ENCODE results near the gene AGAP3.
A peak's percentile ranks its signal among the peaks of the same experiment; 100 is the strongest.

The AGAP3 gene

DNA sequence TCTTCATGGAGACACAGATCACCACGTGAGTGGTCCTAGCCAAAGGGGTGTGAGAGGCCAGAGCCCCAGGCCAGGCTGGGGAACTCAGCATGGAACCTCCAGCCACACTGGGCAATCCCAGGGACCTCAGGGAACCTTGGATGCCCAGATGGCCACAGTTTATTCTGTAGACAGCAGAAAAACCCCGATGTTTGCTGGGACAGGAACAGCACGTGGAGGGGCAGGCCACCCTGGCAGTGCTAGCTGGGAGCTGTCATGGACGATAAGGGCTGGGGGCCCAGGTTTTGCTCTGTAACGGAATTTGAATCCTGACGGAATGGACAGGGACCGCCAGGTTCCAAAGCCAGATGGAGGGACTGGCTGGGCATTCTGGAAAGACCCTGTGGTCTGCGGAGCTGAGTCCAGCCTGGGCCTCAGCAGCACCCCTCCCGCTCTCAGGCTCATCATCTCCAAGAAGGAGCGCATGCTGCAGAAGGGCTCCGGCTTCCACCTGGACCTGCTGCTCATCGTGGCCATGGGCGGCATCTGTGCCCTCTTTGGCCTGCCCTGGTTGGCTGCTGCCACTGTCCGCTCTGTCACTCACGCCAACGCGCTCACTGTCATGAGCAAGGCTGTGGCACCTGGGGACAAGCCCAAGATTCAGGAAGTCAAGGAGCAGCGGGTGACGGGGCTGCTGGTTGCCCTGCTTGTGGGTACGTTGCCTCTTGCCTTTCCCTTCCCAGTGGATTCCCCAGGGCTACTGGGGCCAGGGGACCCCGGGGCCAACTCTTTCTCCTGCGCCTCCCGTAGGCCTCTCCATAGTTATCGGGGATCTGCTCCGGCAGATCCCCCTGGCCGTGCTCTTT lies 11.2 kb upstream of the AGAP3 start:
- H3K9me3 ChIP-seq (ENCODE audit: severe bottlenecking) = no peaks in the 10 kb centered on the region
- H3K27me3 ChIP-seq (ENCODE audit: insufficient read depth, low read depth, severe bottlenecking) = no peaks in the 10 kb centered on the region
- no peak overlapping the region for H3K4me3 ChIP-seq (ENCODE audit: low read depth, low read length)
- peaks cover 82% of the 10 kb centered on the region for H3K36me3 ChIP-seq
- TF ChIP-seq, protein P1, sequence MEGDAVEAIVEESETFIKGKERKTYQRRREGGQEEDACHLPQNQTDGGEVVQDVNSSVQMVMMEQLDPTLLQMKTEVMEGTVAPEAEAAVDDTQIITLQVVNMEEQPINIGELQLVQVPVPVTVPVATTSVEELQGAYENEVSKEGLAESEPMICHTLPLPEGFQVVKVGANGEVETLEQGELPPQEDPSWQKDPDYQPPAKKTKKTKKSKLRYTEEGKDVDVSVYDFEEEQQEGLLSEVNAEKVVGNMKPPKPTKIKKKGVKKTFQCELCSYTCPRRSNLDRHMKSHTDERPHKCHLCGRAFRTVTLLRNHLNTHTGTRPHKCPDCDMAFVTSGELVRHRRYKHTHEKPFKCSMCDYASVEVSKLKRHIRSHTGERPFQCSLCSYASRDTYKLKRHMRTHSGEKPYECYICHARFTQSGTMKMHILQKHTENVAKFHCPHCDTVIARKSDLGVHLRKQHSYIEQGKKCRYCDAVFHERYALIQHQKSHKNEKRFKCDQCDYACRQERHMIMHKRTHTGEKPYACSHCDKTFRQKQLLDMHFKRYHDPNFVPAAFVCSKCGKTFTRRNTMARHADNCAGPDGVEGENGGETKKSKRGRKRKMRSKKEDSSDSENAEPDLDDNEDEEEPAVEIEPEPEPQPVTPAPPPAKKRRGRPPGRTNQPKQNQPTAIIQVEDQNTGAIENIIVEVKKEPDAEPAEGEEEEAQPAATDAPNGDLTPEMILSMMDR (IDR thresholded peaks at IDR 0.05; ENCODE audit: low read depth, low read length) = no peak
- no peak for DNase-seq
- H3K27ac ChIP-seq = no peak overlapping the region

- no peak overlapping the region for H3K4me3 ChIP-seq (ENCODE audit: low read depth, low read length)
- no peak overlapping the region for H3K27ac ChIP-seq
- no peaks in the 10 kb centered on the region for H3K9me3 ChIP-seq (ENCODE audit: severe bottlenecking)
- peaks cover 82% of the 10 kb centered on the region for H3K36me3 ChIP-seq
- TF ChIP-seq, protein P1 (IDR thresholded peaks at IDR 0.05; ENCODE audit: low read depth, low read length) = no peak
- H3K27me3 ChIP-seq (ENCODE audit: insufficient read depth, low read depth, severe bottlenecking) = no peaks in the 10 kb centered on the region
- no peak for DNase-seq
These were observed 10.7 kb upstream of the AGAP3 start for GRCh38 chr7:151075662-151075971.

- no peaks in the 10 kb centered on the region for H3K27me3 ChIP-seq (ENCODE audit: insufficient read depth, low read depth, severe bottlenecking)
- H3K36me3 ChIP-seq = peaks cover 78% of the 10 kb centered on the region
- DNase-seq = no peak
- TF ChIP-seq, protein P1 (IDR thresholded peaks at IDR 0.05; ENCODE audit: low read depth, low read length) = no peak
- no peaks in the 10 kb centered on the region for H3K9me3 ChIP-seq (ENCODE audit: severe bottlenecking)
- no peak overlapping the region for H3K4me3 ChIP-seq (ENCODE audit: low read depth, low read length)
- H3K27ac ChIP-seq = no peak overlapping the region
These were observed 10.3 kb upstream of the AGAP3 start for GRCh38 chr7:151075978-151076426.

GRCh38 chr7:151076863-151077704 lies 9.2 kb upstream of the AGAP3 start:
- Histone ChIP-seq H3K4me3 (ENCODE audit: low read depth, low read length) (no peak overlapping the region), H3K36me3 (peaks cover 74% of the 10 kb centered on the region), H3K9me3 (ENCODE audit: severe bottlenecking) (no peaks in the 10 kb centered on the region), H3K27ac (peak overlapping the region; percentile 43; the same call in 1 of the 2 replicates), H3K27me3 (ENCODE audit: insufficient read depth, low read depth, severe bottlenecking) (no peaks in the 10 kb centered on the region)
- no peak for DNase-seq
- TF ChIP-seq, protein P1 (IDR thresholded peaks at IDR 0.05; ENCODE audit: low read depth, low read length) = peak; percentile 59

- no peak overlapping the region for H3K4me3 ChIP-seq (ENCODE audit: low read depth, low read length)
- H3K36me3 ChIP-seq = peaks cover 67% of the 10 kb centered on the region
- peak overlapping the region; percentile 43 for H3K27ac ChIP-seq
- TF ChIP-seq, protein P1 (IDR thresholded peaks at IDR 0.05; ENCODE audit: low read depth, low read length) = no peak
- DNase-seq = no peak
- no peaks in the 10 kb centered on the region for H3K9me3 ChIP-seq (ENCODE audit: severe bottlenecking)
- H3K27me3 ChIP-seq (ENCODE audit: insufficient read depth, low read depth, severe bottlenecking) = no peaks in the 10 kb centered on the region
These were observed 8.5 kb upstream of the AGAP3 start for GRCh38 chr7:151077705-151078232.
